Endodermal cell (in vitro differentiated cells): ENCODE data around the gene IRX2. TPM values are rescaled to one million over a fixed set of nuclear protein-coding genes. Genes with fewer than 3 reads are reported as not detected.

Experiments
- DNase-seq: peaks from one replicate; pipeline ENCODE4 v3.0.0-alpha.2; 2017
- H3K27ac ChIP-seq: 2 replicates; pipeline ENCODE4 v1.5.1; 2013; ENCODE audit warnings: mild to moderate bottlenecking, low read depth, low read length, moderate library complexity
- H3K27me3 ChIP-seq: 2 replicates; pipeline ENCODE4 v1.6.1; 2013; ENCODE audit warnings: mild to moderate bottlenecking, low read length, moderate library complexity; ENCODE audit not compliant: insufficient read depth, control insufficient read depth, poor library complexity, severe bottlenecking
- H3K36me3 ChIP-seq: 2 replicates; pipeline ENCODE4 v1.7.0; 2013; ENCODE audit warnings: mild to moderate bottlenecking, low read length, moderate library complexity; ENCODE audit not compliant: control insufficient read depth, insufficient read depth
- H3K4me1 ChIP-seq: one replicate; pipeline ENCODE4 v1.7.0; 2013; ENCODE audit warnings: low read length; ENCODE audit not compliant: control insufficient read depth, insufficient read depth
- H3K4me3 ChIP-seq: 2 replicates; pipeline ENCODE4 v1.5.1; 2013; ENCODE audit warnings: mild to moderate bottlenecking, low read length, moderate library complexity
- H3K9ac ChIP-seq: 2 replicates; pipeline ENCODE4 v1.6.1; 2013; ENCODE audit warnings: mild to moderate bottlenecking, low read length, moderate library complexity; ENCODE audit not compliant: poor library complexity, severe bottlenecking; ENCODE audit errors: extremely low read depth
- H3K9me3 ChIP-seq: 2 replicates; pipeline ENCODE4 v1.6.1; 2013; ENCODE audit warnings: mild to moderate bottlenecking, low read length, moderate library complexity; ENCODE audit not compliant: control insufficient read depth
- H3K27ac Mint-ChIP-seq: 2 replicates; pipeline ENCODE4 v1.8.0; 2020; ENCODE audit warnings: mixed read lengths
- H3K27me3 Mint-ChIP-seq: 2 replicates; pipeline ENCODE4 v1.8.0; 2021; ENCODE audit warnings: mild to moderate bottlenecking, mixed read lengths; ENCODE audit not compliant: insufficient read depth
- H3K36me3 Mint-ChIP-seq: 2 replicates; pipeline ENCODE4 v1.8.0; 2020; ENCODE audit warnings: low read depth, mixed read lengths
- H3K4me1 Mint-ChIP-seq: 2 replicates; pipeline ENCODE4 v1.8.0; 2020; ENCODE audit warnings: mixed read lengths
- H3K4me3 Mint-ChIP-seq: 2 replicates; pipeline ENCODE4 v1.8.0; 2020; ENCODE audit warnings: mild to moderate bottlenecking, moderate library complexity, mixed read lengths
- H3K9me3 Mint-ChIP-seq: 2 replicates; pipeline ENCODE4 v1.8.0; 2020; ENCODE audit warnings: mild to moderate bottlenecking, mixed read lengths
- CTCF ChIP-seq: fragments of 200-600 bp; sonication (generic); conservative IDR thresholded peaks from 2 replicates; pipeline ENCODE4 v1.5.0; 2021; ENCODE audit warnings: antibody characterized with exemption, mild to moderate bottlenecking
- WGBS, 2 experiments: methylation state at CpG; one replicate each; pipeline versions ENCODE4 v1.1.5 to v1.1.7; 2013; ENCODE audit warnings: missing lambda C conversion rate in 2 of 2, mixed read lengths in 1 of 2; ENCODE audit not compliant: insufficient coverage in 1 of 2, insufficient read length in 1 of 2; 5-methylcytosine and 5-hydroxymethylcytosine counted together
- total RNA-seq, 2 donors: library from RNA; stranded (reverse); fragmentation: NEBNext Ultra II Directional in 1 of 2; extraction: Animal tissue kit (Norgen Biotek cat#: 25700) in 1 of 2; gene quantifications; 2 replicates in 1 of 2; 3 replicates in 1 of 2; pipeline ENCODE4 v1.2.1, GENCODE V29; 2021

The IRX2 gene
- total RNA-seq, 2 donors from 2014 or later, result 4.2 to 6.9 TPM

- Histone ChIP-seq H3K9ac (no peak overlapping the region), H3K36me3 (no peaks in the 10 kb centered on the region), H3K4me1 (peaks cover 6% of the 10 kb centered on the region), H3K27me3 (peaks cover 6% of the 10 kb centered on the region), H3K9me3 (no peaks in the 10 kb centered on the region), H3K27ac (no peak overlapping the region), H3K4me3 (no peak overlapping the region)
- H3K27me3 Mint-ChIP-seq, result peaks cover 73% of the 10 kb centered on the region
- no peaks in the 10 kb centered on the region for H3K9me3 Mint-ChIP-seq
- WGBS, 2 experiments, result 86 to 95% methylated on average over 13 to 16 of the region's 16 CpGs
- H3K27ac Mint-ChIP-seq, result no peak overlapping the region
- no peak for TF ChIP-seq CTCF
- DNase-seq, result no peak
- no peak overlapping the region for H3K4me3 Mint-ChIP-seq
- no peaks in the 10 kb centered on the region for H3K36me3 Mint-ChIP-seq
- peaks cover 11% of the 10 kb centered on the region for H3K4me1 Mint-ChIP-seq
These were observed 41.3 kb downstream of the IRX2 start for GRCh38 chr5:2709976-2710689.

- Histone ChIP-seq H3K4me1 (peaks cover 6% of the 10 kb centered on the region), H3K36me3 (no peaks in the 10 kb centered on the region), H3K9ac (no peak overlapping the region), H3K27ac (no peak overlapping the region), H3K4me3 (no peak overlapping the region), H3K27me3 (peaks cover 2% of the 10 kb centered on the region), H3K9me3 (no peaks in the 10 kb centered on the region)
- Mint-ChIP-seq H3K4me1 (peaks cover 11% of the 10 kb centered on the region), H3K9me3 (no peaks in the 10 kb centered on the region), H3K27me3 (peaks cover 59% of the 10 kb centered on the region), H3K27ac (no peak overlapping the region), H3K36me3 (no peaks in the 10 kb centered on the region), H3K4me3 (no peak overlapping the region)
- no peak for DNase-seq
- no peak for TF ChIP-seq CTCF
- WGBS, 2 experiments, result 93 to 95% methylated on average over 8 to 10 of the region's 10 CpGs
These were observed 42.7 kb downstream of the IRX2 start for GRCh38 chr5:2708751-2709150.

GRCh38 chr5:2708132-2708531 lies 43.3 kb downstream of the IRX2 start:
- 90 to 94% methylated on average over 9 to 15 of the region's 15 CpGs for WGBS, 2 experiments
- H3K27me3 ChIP-seq, result no peaks in the 10 kb centered on the region

More at GRCh38 chr5:2708132-2708531, 43.3 kb downstream of the IRX2 start:
- Mint-ChIP-seq H3K27ac (no peak overlapping the region), H3K4me1 (peaks cover 11% of the 10 kb centered on the region), H3K4me3 (no peak overlapping the region), H3K27me3 (peaks cover 53% of the 10 kb centered on the region), H3K36me3 (no peaks in the 10 kb centered on the region), H3K9me3 (no peaks in the 10 kb centered on the region)
- Histone ChIP-seq H3K9me3 (no peaks in the 10 kb centered on the region), H3K36me3 (no peaks in the 10 kb centered on the region), H3K4me3 (no peak overlapping the region), H3K27ac (no peak overlapping the region), H3K9ac (no peak overlapping the region), H3K4me1 (peaks cover 6% of the 10 kb centered on the region)
- TF ChIP-seq CTCF, result no peak
- DNase-seq, result no peak
